Panc1 (cell line): Measurements from ENCODE around the gene RNMT.

Source experiments
- CTCF ChIP-seq: fragments of 450-650 bp; IDR thresholded peaks from 2 replicates; pipeline ENCODE4 v1.5.1; 2017; ENCODE audit warnings: mild to moderate bottlenecking
- POLR2AphosphoS5 ChIP-seq: IDR thresholded peaks from 2 replicates; pipeline ENCODE4 v1.6.1; 2012; ENCODE audit warnings: mild to moderate bottlenecking, low read depth, low read length, moderate library complexity
- REST ChIP-seq, 2 experiments: IDR thresholded peaks; 2 replicates each; pipeline ENCODE4 v1.6.1; 2011 to 2012; ENCODE audit warnings: low read depth in 2 of 2, control low read depth in 1 of 2, low read length in 1 of 2, mild to moderate bottlenecking in 1 of 2, moderate library complexity in 1 of 2; ENCODE audit not compliant: insufficient read depth in 1 of 2
- SIN3A ChIP-seq: IDR thresholded peaks from 2 replicates; pipeline ENCODE4 v1.6.1; 2012; ENCODE audit warnings: low read depth, mild to moderate bottlenecking, low read length, moderate library complexity, borderline replicate concordance; ENCODE audit not compliant: insufficient read depth
- TCF7L2 ChIP-seq: IDR thresholded peaks from 2 replicates; pipeline ENCODE4 v1.6.1; 2011; ENCODE audit warnings: mild to moderate bottlenecking, low read depth, low read length, inconsistent platforms

- peak; percentile 48 for TF ChIP-seq CTCF
- TF ChIP-seq REST (IDR thresholded peaks at IDR 0.05; ENCODE audit: insufficient read depth in 1 of 2, low read depth in 2 of 2, low read length in 1 of 2), result no peak
- TF ChIP-seq SIN3A, result no peak
- TF ChIP-seq POLR2AphosphoS5, result no peak
- no peak for TF ChIP-seq TCF7L2
Observed at GRCh38 chr18:13811993-13812392, 85.5 kb downstream of the RNMT start.
